ENCODE measurements around the gene TENT4A. TPM values are rescaled to one million over a fixed set of nuclear protein-coding genes. Genes with fewer than 3 reads are reported as not detected.

Gene TENT4A
- total RNA-seq, 2 donors from 2014 or later, result 17.1 to 21.9 TPM

- H3K4me1 ChIP-seq, result no peaks in the 10 kb centered on the region
- H3K27me3 ChIP-seq, result no peaks in the 10 kb centered on the region
- no peak for DNase-seq
- TF ChIP-seq CTCF (IDR thresholded peaks at IDR 0.05), result no peak
- H3K4me3 ChIP-seq, result no peak overlapping the region
- H3K36me3 ChIP-seq, result peaks cover 23% of the 10 kb centered on the region
- no peak overlapping the region for H3K27ac ChIP-seq
- no peaks in the 10 kb centered on the region for H3K9me3 ChIP-seq
- intact Hi-C loops (cut with DNase I), result no loop called here
- no peak overlapping the region for H3K9ac ChIP-seq (ENCODE audit: low read depth in 2 of 2, low read length in 2 of 2)
Measured at GRCh38 chr5:6752236-6752635, 39.0 kb downstream of the TENT4A start.

- H3K27ac ChIP-seq, result no peak overlapping the region
- TF ChIP-seq CTCF (IDR thresholded peaks at IDR 0.05), result no peak
- peaks cover 23% of the 10 kb centered on the region for H3K36me3 ChIP-seq
- H3K4me1 ChIP-seq, result no peaks in the 10 kb centered on the region
- H3K4me3 ChIP-seq, result no peak overlapping the region
- no peaks in the 10 kb centered on the region for H3K27me3 ChIP-seq
- H3K9ac ChIP-seq (ENCODE audit: low read depth in 2 of 2, low read length in 2 of 2), result no peak overlapping the region
- no peaks in the 10 kb centered on the region for H3K9me3 ChIP-seq
- intact Hi-C loops (cut with DNase I), result no loop called here
- DNase-seq, result no peak
Measured at GRCh38 chr5:6752782-6753181, 39.5 kb downstream of the TENT4A start.

- no peaks in the 10 kb centered on the region for H3K27me3 ChIP-seq
- no peaks in the 10 kb centered on the region for H3K4me1 ChIP-seq
- no peak overlapping the region for H3K4me3 ChIP-seq
- no peaks in the 10 kb centered on the region for H3K9me3 ChIP-seq
- no peak for TF ChIP-seq CTCF (IDR thresholded peaks at IDR 0.05)
- no peak overlapping the region for H3K9ac ChIP-seq (ENCODE audit: low read depth in 2 of 2, low read length in 2 of 2)
- intact Hi-C loops (cut with DNase I), result no loop called here
- H3K27ac ChIP-seq, result no peak overlapping the region
- DNase-seq, result no peak
- H3K36me3 ChIP-seq, result peaks cover 23% of the 10 kb centered on the region
Measured at GRCh38 chr5:6753851-6754250, 40.6 kb downstream of the TENT4A start.

GRCh38 chr5:6754766-6755165 is 41.5 kb downstream of the TENT4A start:
- DNase-seq, result no peak
- H3K27me3 ChIP-seq, result no peaks in the 10 kb centered on the region
- H3K9ac ChIP-seq (ENCODE audit: low read depth in 2 of 2, low read length in 2 of 2), result no peak overlapping the region
- H3K27ac ChIP-seq, result no peak overlapping the region
- H3K4me1 ChIP-seq, result no peaks in the 10 kb centered on the region
- intact Hi-C loops (cut with DNase I), result no loop called here
- no peak for TF ChIP-seq CTCF (IDR thresholded peaks at IDR 0.05)
- H3K4me3 ChIP-seq, result no peak overlapping the region
- H3K9me3 ChIP-seq, result no peaks in the 10 kb centered on the region
- peaks cover 23% of the 10 kb centered on the region for H3K36me3 ChIP-seq

GRCh38 chr5:6755519-6755918 is 42.3 kb downstream of the TENT4A start:
- DNase-seq, result no peak
- H3K9me3 ChIP-seq, result no peaks in the 10 kb centered on the region
- H3K27me3 ChIP-seq, result no peaks in the 10 kb centered on the region
- peaks cover 23% of the 10 kb centered on the region for H3K36me3 ChIP-seq
- no peak overlapping the region for H3K27ac ChIP-seq
- no peaks in the 10 kb centered on the region for H3K4me1 ChIP-seq
- H3K9ac ChIP-seq (ENCODE audit: low read depth in 2 of 2, low read length in 2 of 2), result no peak overlapping the region
- TF ChIP-seq CTCF (IDR thresholded peaks at IDR 0.05), result no peak
- intact Hi-C loops (cut with DNase I), result no loop called here
- H3K4me3 ChIP-seq, result no peak overlapping the region

GRCh38 chr5:6755941-6756340 is 42.7 kb downstream of the TENT4A start:
- Histone ChIP-seq H3K4me1 (no peaks in the 10 kb centered on the region), H3K36me3 (peaks cover 22% of the 10 kb centered on the region), H3K4me3 (no peak overlapping the region), H3K9ac (ENCODE audit: low read depth in 2 of 2, low read length in 2 of 2) (no peak overlapping the region), H3K27ac (no peak overlapping the region), H3K27me3 (no peaks in the 10 kb centered on the region), H3K9me3 (no peaks in the 10 kb centered on the region)
- TF ChIP-seq CTCF (IDR thresholded peaks at IDR 0.05), result no peak
- no peak for DNase-seq
- intact Hi-C loops (cut with DNase I), result no loop called here

Measured in colonic mucosa (tissue), 4 donors.